ENCODE results near the gene IRF2BPL.

The IRF2BPL gene

DNA sequence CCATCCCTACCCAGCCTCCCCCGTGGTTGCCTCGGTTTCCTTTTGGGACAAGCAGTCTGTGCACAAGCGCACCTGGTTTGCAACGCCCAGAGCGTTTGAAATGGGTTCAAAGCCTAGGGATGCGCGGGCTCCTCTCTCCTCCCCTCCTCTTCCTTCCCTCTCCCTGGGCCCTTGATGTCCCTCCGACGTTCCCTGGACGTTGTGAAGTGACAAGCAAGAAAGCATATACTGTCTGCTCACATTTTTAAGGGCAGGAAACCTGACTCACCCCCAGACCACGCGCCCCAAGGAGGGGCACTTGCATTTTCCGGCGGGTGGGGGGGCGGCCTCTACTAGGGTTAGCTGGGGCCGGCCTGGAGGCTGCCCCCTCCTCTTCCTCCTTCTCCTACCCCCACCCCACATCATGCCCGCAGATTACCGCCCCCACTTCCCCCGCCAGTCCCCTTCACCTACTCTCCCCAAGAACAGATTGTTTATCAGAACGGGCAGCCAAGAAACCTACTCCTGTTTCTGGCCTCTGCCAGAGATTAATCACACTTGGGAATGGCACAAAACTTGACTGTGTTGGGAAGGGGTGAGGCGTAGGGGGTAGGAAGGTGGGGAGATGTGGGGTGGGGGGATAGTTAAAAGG, 9.5 kb upstream of the IRF2BPL start:
- FAIRE-seq (no peak), DNase-seq (ENCODE audit: insufficient read length, low spot score) (no peak)
- TF ChIP-seq, protein P1, sequence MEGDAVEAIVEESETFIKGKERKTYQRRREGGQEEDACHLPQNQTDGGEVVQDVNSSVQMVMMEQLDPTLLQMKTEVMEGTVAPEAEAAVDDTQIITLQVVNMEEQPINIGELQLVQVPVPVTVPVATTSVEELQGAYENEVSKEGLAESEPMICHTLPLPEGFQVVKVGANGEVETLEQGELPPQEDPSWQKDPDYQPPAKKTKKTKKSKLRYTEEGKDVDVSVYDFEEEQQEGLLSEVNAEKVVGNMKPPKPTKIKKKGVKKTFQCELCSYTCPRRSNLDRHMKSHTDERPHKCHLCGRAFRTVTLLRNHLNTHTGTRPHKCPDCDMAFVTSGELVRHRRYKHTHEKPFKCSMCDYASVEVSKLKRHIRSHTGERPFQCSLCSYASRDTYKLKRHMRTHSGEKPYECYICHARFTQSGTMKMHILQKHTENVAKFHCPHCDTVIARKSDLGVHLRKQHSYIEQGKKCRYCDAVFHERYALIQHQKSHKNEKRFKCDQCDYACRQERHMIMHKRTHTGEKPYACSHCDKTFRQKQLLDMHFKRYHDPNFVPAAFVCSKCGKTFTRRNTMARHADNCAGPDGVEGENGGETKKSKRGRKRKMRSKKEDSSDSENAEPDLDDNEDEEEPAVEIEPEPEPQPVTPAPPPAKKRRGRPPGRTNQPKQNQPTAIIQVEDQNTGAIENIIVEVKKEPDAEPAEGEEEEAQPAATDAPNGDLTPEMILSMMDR (IDR thresholded peaks at IDR 0.05; ENCODE audit: insufficient read depth, missing control alignments): no peak

DNA sequence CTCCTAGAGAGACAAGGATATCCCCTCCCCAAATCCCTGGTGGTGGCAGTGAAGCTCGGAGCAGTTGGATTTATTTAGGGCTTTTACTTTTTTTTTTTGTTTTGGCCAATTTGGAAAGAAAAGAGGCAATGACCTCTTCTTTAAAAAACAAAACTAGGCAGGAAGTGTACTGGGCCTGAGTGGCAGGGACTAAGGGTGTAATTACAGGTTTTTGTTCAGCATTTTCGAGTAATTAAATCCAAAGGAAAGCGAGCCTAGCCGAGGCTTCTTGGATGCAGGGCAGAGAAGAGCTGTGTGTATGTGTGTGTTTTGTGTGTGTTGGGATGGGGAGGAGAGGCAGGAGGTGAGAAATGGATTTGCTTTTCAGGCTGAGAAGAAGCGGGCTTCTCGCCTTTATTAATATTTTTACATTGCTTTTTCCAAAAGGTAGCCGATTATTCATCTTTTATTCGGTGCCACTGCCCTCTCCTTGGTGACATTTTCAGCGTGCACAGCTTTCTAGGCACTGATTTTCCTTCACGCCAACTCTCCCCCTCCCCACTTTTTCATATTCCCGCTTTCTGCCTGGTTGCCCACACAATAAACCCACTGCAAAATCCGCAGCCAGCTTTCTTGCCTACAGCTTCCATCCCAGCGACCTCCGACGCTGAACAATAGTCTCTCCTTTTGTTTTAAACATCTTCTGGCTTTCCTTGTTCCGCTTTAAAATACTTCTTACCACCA, 8.9 kb upstream of the IRF2BPL start:
- no peak for DNase-seq (ENCODE audit: insufficient read length, low spot score)
- TF ChIP-seq, protein P1 (IDR thresholded peaks at IDR 0.05; ENCODE audit: insufficient read depth, missing control alignments): no peak
- no peak for FAIRE-seq

DNA sequence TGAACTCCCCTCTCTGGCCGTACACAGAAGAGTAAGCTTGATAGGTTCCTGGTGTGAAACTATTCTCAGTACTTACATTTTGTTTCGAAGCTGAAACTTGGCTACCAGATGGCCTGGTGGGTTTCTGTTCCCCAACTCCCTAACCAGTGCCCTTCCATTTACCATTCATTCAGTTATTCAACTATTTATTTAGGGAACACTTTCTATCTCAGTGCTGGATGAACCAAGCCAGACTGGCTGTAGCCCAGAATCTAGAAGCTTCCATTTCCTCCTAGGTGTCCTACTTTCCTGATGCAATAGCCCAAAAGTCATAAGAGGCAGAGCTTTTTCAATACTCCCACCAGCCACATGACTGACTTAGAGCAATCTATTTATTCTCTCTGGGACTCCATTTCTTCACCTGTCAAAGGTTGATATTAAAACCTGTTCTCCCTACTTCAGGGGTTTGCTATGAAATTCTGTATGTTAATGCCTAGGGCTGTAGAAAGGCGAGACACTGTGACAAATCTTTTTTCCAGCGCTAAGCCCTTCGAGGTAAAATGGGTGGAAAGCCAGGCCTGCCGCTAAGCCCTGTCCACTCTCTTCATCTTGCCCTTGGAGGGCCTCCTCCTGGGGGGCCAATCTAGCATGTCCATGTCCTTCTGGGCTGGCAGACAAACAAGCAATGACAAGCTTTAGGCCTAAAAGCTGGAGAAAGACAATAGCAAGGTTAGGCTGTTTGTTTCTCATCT, 8.1 kb upstream of the IRF2BPL start:
- no peak for DNase-seq (ENCODE audit: insufficient read length, low spot score)
- TF ChIP-seq, protein P1 (IDR thresholded peaks at IDR 0.05; ENCODE audit: insufficient read depth, missing control alignments): no peak
- no peak for FAIRE-seq

DNA sequence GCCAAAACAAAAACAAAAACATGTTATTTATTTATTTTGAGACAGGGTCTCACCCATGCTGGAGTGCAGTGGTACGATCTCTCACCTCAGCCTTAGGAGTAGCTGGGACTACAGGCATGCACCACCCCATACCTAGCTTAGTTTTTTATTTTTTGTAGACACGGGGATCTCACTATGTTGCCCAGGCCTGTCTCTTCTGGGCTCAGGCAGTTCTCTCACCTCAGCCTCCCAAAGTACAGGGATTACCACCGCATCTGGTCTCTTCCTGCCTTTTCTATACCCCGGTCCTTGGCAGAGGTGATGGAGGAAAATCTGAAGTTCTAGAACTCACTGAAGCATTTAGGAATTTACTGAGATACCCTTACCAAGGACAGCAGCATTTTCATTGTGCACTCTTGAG, 6.8 kb upstream of the IRF2BPL start:
- TF ChIP-seq, protein P1 (IDR thresholded peaks at IDR 0.05; ENCODE audit: insufficient read depth, missing control alignments): no peak
- DNase-seq (ENCODE audit: insufficient read length, low spot score) (no peak), FAIRE-seq (no peak)

DNA sequence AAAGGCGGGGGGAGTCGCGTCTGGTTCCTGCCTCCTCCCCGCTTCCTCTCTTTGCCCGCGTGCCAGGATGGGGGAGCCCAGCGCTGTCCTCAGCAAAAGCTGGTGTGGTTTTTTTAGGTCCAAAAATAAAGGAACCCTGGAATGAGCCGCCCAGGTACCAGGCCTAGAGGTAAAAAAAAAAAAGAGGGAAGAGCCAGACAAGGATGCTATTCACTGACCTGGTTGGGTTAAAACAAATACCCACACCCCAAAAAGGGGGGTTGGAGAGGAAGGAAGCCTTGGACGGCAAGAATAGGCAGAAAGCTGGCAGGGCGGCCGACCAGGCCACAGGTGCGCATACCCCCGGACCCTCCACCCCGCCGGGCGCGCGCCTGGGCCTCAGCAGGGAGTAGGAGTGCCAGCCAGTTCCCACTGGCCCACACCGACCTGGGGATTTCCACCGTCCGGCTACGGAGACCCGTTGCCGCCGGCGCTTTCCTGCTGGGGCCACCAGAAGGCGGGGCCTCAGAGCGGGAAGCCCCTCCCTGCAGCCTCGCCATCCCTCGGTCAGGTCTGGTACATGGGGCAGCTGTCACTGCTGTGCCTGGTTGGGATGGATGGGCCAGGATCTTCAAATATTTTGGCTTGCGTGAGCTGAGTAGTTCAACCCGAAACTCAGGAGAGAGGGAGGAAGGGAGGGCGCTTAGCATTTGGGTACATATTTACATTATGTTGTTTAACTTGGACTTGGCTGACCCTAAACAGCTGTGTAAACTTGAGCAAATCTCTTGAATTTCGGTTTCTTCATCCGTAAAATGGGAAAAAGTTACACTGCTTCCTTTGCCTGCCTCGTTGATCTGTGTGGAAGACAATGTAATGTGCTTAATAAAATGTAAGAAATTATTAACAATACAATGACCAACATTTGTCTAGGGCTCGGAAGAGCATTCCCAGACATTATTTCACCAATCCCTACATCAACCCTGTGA, 5.4 kb upstream of the IRF2BPL start:
- FAIRE-seq (no peak), DNase-seq (ENCODE audit: insufficient read length, low spot score) (no peak)
- TF ChIP-seq, protein P1 (IDR thresholded peaks at IDR 0.05; ENCODE audit: insufficient read depth, missing control alignments): no peak

DNA sequence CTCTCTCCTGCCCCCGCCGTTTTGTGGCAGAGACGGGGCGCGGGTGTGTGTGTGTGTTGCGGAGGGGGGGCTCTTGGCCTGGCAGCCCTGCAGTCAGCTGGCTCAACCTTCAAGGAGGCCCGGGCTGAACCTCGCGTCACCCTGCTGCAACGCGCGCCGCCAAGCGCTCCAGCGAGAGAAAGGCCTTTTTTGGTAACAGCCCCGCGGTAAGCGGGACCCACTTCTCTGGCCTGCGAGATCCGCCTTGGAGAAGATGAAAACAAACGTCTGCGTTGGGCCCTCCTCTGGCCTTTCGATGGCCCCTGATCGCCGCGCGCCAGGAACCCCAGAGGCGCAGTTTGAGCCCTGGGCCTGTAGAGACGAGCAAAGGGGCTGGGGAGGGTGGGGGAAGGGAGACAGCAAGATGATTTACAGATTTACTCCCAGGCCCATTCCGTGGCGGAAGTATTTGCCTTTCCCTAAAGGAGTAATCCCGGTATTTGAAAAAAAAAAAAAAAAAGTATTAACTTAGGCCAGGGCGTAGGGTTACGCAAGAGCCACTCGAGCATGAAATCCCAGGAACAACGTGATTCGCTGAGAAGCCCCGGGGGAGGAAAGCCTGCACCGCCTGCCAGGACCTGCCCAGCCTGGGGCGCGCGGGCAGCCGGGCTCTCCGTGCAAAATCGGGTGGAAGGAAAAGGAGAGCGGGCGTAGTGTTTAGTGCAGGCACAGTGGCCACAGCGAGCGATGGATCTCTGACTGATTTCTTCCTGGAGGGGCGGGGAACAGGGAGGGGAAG, 4.5 kb upstream of the IRF2BPL start:
- DNase-seq (ENCODE audit: insufficient read length, low spot score) (peak; percentile 92), FAIRE-seq (no peak)

More for the DNA sequence above, 4.5 kb upstream of the IRF2BPL start:
- TF ChIP-seq, protein P1 (IDR thresholded peaks at IDR 0.05; ENCODE audit: insufficient read depth, missing control alignments): no peak

Measured in D721Med (cell line).